Smooth muscle cell (in vitro differentiated cells): ENCODE measurements around the gene EFCAB6. TPM values are rescaled to one million over a fixed set of nuclear protein-coding genes. Genes with fewer than 3 reads are reported as not detected.

Experiments used
- DNase-seq: peaks from one replicate; lab custom pipeline; 2025; ENCODE audit not compliant: unreplicated experiment; lab: John Stamatoyannopoulos, UW
- H2AFZ ChIP-seq: fragments of 200-600 bp; sonication (generic); 2 replicates; pipeline ENCODE4 v1.6.0; 2016; ENCODE audit warnings: antibody characterized with exemption, low read depth, mild to moderate bottlenecking
- H3F3A ChIP-seq: fragments of 200-600 bp; sonication (generic); 2 replicates; pipeline ENCODE4 v1.6.0; 2017; ENCODE audit warnings: antibody characterized with exemption, low read depth
- H3K27ac ChIP-seq: fragments of 200-600 bp; sonication (generic); 2 replicates; pipeline ENCODE4 v1.5.1; 2016; ENCODE audit warnings: low read depth, mild to moderate bottlenecking
- H3K27me3 ChIP-seq: fragments of 200-600 bp; sonication (generic); 2 replicates; pipeline ENCODE4 v1.6.1; 2016; ENCODE audit warnings: low read depth, mild to moderate bottlenecking
- H3K36me3 ChIP-seq: fragments of 200-600 bp; sonication (generic); 2 replicates; pipeline ENCODE4 v1.5.1; 2016; ENCODE audit warnings: low read depth
- H3K4me1 ChIP-seq: fragments of 200-600 bp; sonication (generic); 2 replicates; pipeline ENCODE4 v1.5.1; 2016; ENCODE audit warnings: low read depth
- H3K4me2 ChIP-seq: fragments of 200-600 bp; sonication (generic); 2 replicates; pipeline ENCODE4 v1.6.0; 2016; ENCODE audit warnings: mild to moderate bottlenecking
- H3K4me3 ChIP-seq: fragments of 200-600 bp; sonication (generic); 2 replicates; pipeline ENCODE4 v1.5.1; 2016; ENCODE audit warnings: mild to moderate bottlenecking
- H3K79me2 ChIP-seq: fragments of 200-600 bp; sonication (generic); 2 replicates; pipeline ENCODE4 v1.6.0; 2016; ENCODE audit warnings: low read depth, mild to moderate bottlenecking
- H3K9ac ChIP-seq: fragments of 200-600 bp; sonication (generic); 2 replicates; pipeline ENCODE4 v1.6.0; 2016; ENCODE audit warnings: low read depth
- H3K9me3 ChIP-seq: fragments of 200-600 bp; sonication (generic); replicated peaks from 2 replicates; pipeline ENCODE4 v1.5.1; 2016; ENCODE audit warnings: low read depth
- H4K20me1 ChIP-seq: fragments of 200-600 bp; sonication (generic); 2 replicates; pipeline ENCODE4 v1.6.0; 2016; ENCODE audit warnings: low read depth
- CTCF ChIP-seq: fragments of 200-600 bp; sonication (generic); IDR thresholded peaks from 2 replicates; pipeline ENCODE4 v1.5.1; 2017; ENCODE audit warnings: borderline replicate concordance, mild to moderate bottlenecking, antibody characterized with exemption; ENCODE audit not compliant: insufficient read depth, poor library complexity, severe bottlenecking
- WGBS: methylation state at CpG from one replicate; pipeline ENCODE4 v1.1.7; 2016; ENCODE audit warnings: low lambda C conversion rate; 5-methylcytosine and 5-hydroxymethylcytosine counted together
- polyA plus RNA-seq: library from polyadenylated mRNA; unstranded; fragments of >200 nt; fragmentation: Nextera tagmentation; extraction: Ambion mirVana; gene quantifications from 2 replicates; pipeline ENCODE4 v1.2.1, GENCODE V29; 2016
- total RNA-seq: library from RNA; depleted of rRNA; stranded (reverse); fragments of >200 nt; gene quantifications from 2 replicates; pipeline ENCODE4 v1.2.3, GENCODE V29; 2014

Gene EFCAB6
- total and polyA plus RNA-seq, 2 experiments from 2014 or later = 0.80 to 2.9 TPM

GRCh38 chr22:43504068-43504467, 308.0 kb downstream of the EFCAB6 start:
- no peaks in the 10 kb centered on the region for H3K4me1 ChIP-seq
- no peaks in the 10 kb centered on the region for H3K36me3 ChIP-seq
- 95% methylated on average over 3 of the region's 3 CpGs for WGBS
- no peak overlapping the region for H2AFZ ChIP-seq
- H4K20me1 ChIP-seq = no peaks in the 10 kb centered on the region
- H3F3A ChIP-seq = no peaks in the 10 kb centered on the region
- no peak overlapping the region for H3K4me3 ChIP-seq
- no peak for TF ChIP-seq CTCF
- no peaks in the 10 kb centered on the region for H3K27me3 ChIP-seq
- H3K9me3 ChIP-seq = no peaks in the 10 kb centered on the region
- H3K9ac ChIP-seq = no peak overlapping the region
- no peak overlapping the region for H3K4me2 ChIP-seq
- no peak for DNase-seq
- no peaks in the 10 kb centered on the region for H3K79me2 ChIP-seq
- H3K27ac ChIP-seq = no peak overlapping the region

- H3K27me3 ChIP-seq = no peaks in the 10 kb centered on the region
- no peaks in the 10 kb centered on the region for H4K20me1 ChIP-seq
- no peaks in the 10 kb centered on the region for H3K4me1 ChIP-seq
- H3K79me2 ChIP-seq = no peaks in the 10 kb centered on the region
- no peak overlapping the region for H3K9ac ChIP-seq
- no peaks in the 10 kb centered on the region for H3K36me3 ChIP-seq
- H3K4me3 ChIP-seq = no peak overlapping the region
- H3K4me2 ChIP-seq = no peak overlapping the region
- H3K9me3 ChIP-seq = no peaks in the 10 kb centered on the region
- 91% methylated on average over 20 of the region's 20 CpGs for WGBS
- TF ChIP-seq CTCF = no peak
- no peak overlapping the region for H3K27ac ChIP-seq
- DNase-seq = no peak
- no peaks in the 10 kb centered on the region for H3F3A ChIP-seq
- H2AFZ ChIP-seq = no peak overlapping the region
These were observed 309.7 kb downstream of the EFCAB6 start for GRCh38 chr22:43502306-43502874.

- Histone ChIP-seq H3K9ac (no peak overlapping the region), H2AFZ (no peak overlapping the region)
These were observed 310.2 kb downstream of the EFCAB6 start for GRCh38 chr22:43501878-43502277.

More at GRCh38 chr22:43501878-43502277, 310.2 kb downstream of the EFCAB6 start:
- 82% methylated on average over 11 of the region's 11 CpGs for WGBS
- no peak for TF ChIP-seq CTCF
- no peak overlapping the region for H3K4me2 ChIP-seq
- no peaks in the 10 kb centered on the region for H3K4me1 ChIP-seq
- no peak overlapping the region for H3K4me3 ChIP-seq
- no peaks in the 10 kb centered on the region for H3K36me3 ChIP-seq
- H3K27ac ChIP-seq = no peak overlapping the region
- H3K27me3 ChIP-seq = no peaks in the 10 kb centered on the region
- H3K79me2 ChIP-seq = no peaks in the 10 kb centered on the region
- H4K20me1 ChIP-seq = no peaks in the 10 kb centered on the region
- no peak for DNase-seq
- H3K9me3 ChIP-seq = no peaks in the 10 kb centered on the region
- no peaks in the 10 kb centered on the region for H3F3A ChIP-seq
